Loucy (cell line): Measurements from ENCODE around the gene CD14.
"Not testable (repeated sequence)": the region's sequence is repeated elsewhere in the genome, so short reads cannot be mapped to it uniquely, and the experiment has no call there.

ENCODE experiments used
- H2AFZ ChIP-seq: fragments of 200-600 bp; sonication (generic); 2 replicates; pipeline ENCODE4 v1.6.0; 2016; ENCODE audit warnings: antibody characterized with exemption, mild to moderate bottlenecking, low read length, moderate library complexity
- H3F3A ChIP-seq: fragments of 200-600 bp; 2 replicates; pipeline ENCODE4 v1.6.0; 2016; ENCODE audit warnings: antibody characterized with exemption, low read depth, mild to moderate bottlenecking
- H3K27me3 ChIP-seq: fragments of 200-600 bp; sonication (generic); 2 replicates; pipeline ENCODE4 v1.6.1; 2014; ENCODE audit warnings: low read length, mild to moderate bottlenecking; ENCODE audit not compliant: insufficient read depth, poor library complexity, severe bottlenecking
- H3K36me3 ChIP-seq: fragments of 200-600 bp; sonication (generic); 2 replicates; pipeline ENCODE4 v1.6.1; 2016; ENCODE audit warnings: low read length; ENCODE audit not compliant: insufficient read depth
- H3K4me1 ChIP-seq: fragments of 200-600 bp; sonication (generic); 2 replicates; pipeline ENCODE4 v1.5.1; 2014; ENCODE audit warnings: low read length, mild to moderate bottlenecking; ENCODE audit not compliant: insufficient read depth, poor library complexity, severe bottlenecking
- H3K4me2 ChIP-seq: fragments of 200-600 bp; sonication (generic); 2 replicates; pipeline ENCODE4 v1.6.0; 2014; ENCODE audit warnings: antibody characterized with exemption, low read length, low read depth, mild to moderate bottlenecking; ENCODE audit not compliant: poor library complexity, severe bottlenecking
- H3K4me3 ChIP-seq: fragments of 200-600 bp; sonication (generic); 2 replicates; pipeline ENCODE4 v1.5.1; 2014; ENCODE audit warnings: low read length, mild to moderate bottlenecking, mixed read lengths; ENCODE audit not compliant: poor library complexity, severe bottlenecking
- H3K79me2 ChIP-seq: fragments of 200-600 bp; sonication (generic); 2 replicates; pipeline ENCODE4 v1.6.1; 2014; ENCODE audit warnings: low read length; ENCODE audit not compliant: insufficient read depth
- H3K9ac ChIP-seq: fragments of 200-600 bp; sonication (generic); 2 replicates; pipeline ENCODE4 v1.6.0; 2014; ENCODE audit warnings: mild to moderate bottlenecking, low read depth, low read length, moderate library complexity; ENCODE audit not compliant: poor library complexity, severe bottlenecking
- H3K9me2 ChIP-seq: fragments of 200-600 bp; sonication (generic); replicated peaks from 2 replicates; pipeline ENCODE4 v1.6.1; 2016; ENCODE audit warnings: low read depth, low read length, mixed read lengths
- H3K9me3 ChIP-seq: fragments of 200-600 bp; sonication (generic); 2 replicates; pipeline ENCODE4 v1.6.1; 2014; ENCODE audit warnings: mild to moderate bottlenecking, antibody characterized with exemption, low read length, low read depth; ENCODE audit not compliant: insufficient read depth
- H4K20me1 ChIP-seq: fragments of 200-600 bp; sonication (generic); 2 replicates; pipeline ENCODE4 v1.6.0; 2014; ENCODE audit warnings: antibody characterized with exemption, low read length, mild to moderate bottlenecking; ENCODE audit not compliant: insufficient read depth, poor library complexity, severe bottlenecking
- CTCF ChIP-seq: fragments of 200-600 bp; sonication (generic); conservative IDR thresholded peaks from 2 replicates; pipeline ENCODE4 v1.5.1; 2014; ENCODE audit warnings: mild to moderate bottlenecking, antibody characterized with exemption, low read length
- EZH2phosphoT487 ChIP-seq: fragments of 200-600 bp; IDR thresholded peaks from 2 replicates; pipeline ENCODE4 v1.6.1; 2018; ENCODE audit warnings: antibody characterized with exemption, mild to moderate bottlenecking, moderate library complexity, borderline replicate concordance

CD14 gene

GRCh38 chr5:140642718-140643117, 9.7 kb upstream of the CD14 start:
- TF ChIP-seq EZH2phosphoT487 = no peak
- TF ChIP-seq CTCF = no peak
- no peaks in the 10 kb centered on the region for H3K36me3 ChIP-seq
- H3K9me2 ChIP-seq = no peaks in the 10 kb centered on the region
- no peak overlapping the region for H3K9ac ChIP-seq
- no peaks in the 10 kb centered on the region for H3K9me3 ChIP-seq
- no peak overlapping the region for H3K4me3 ChIP-seq
- peaks cover 19% of the 10 kb centered on the region for H3K4me1 ChIP-seq
- H2AFZ ChIP-seq = no peak overlapping the region
- no peaks in the 10 kb centered on the region for H3K27me3 ChIP-seq
- peaks cover 38% of the 10 kb centered on the region for H3K79me2 ChIP-seq
- H3F3A ChIP-seq = no peaks in the 10 kb centered on the region
- peaks cover 9% of the 10 kb centered on the region for H4K20me1 ChIP-seq
- no peak overlapping the region for H3K4me2 ChIP-seq

- Histone ChIP-seq H4K20me1 (peaks cover 5% of the 10 kb centered on the region), H3K9me2 (no peaks in the 10 kb centered on the region), H3K9me3 (no peaks in the 10 kb centered on the region), H3K79me2 (peaks cover 31% of the 10 kb centered on the region), H3K4me2 (peak overlapping the region; percentile 80), H3K36me3 (no peaks in the 10 kb centered on the region), H3K4me3 (no peak overlapping the region), H3K9ac (no peak overlapping the region), H3K27me3 (no peaks in the 10 kb centered on the region), H3F3A (no peaks in the 10 kb centered on the region), H3K4me1 (peaks cover 16% of the 10 kb centered on the region), H2AFZ (no peak overlapping the region)
- TF ChIP-seq EZH2phosphoT487 (no peak), CTCF (no peak)
Observed at GRCh38 chr5:140641716-140642115, 8.7 kb upstream of the CD14 start.

- no peaks in the 10 kb centered on the region for H3K36me3 ChIP-seq
- peak within 1 kb of the TSS; percentile 80 for H3K4me2 ChIP-seq
- H2AFZ ChIP-seq = peak within 1 kb of the TSS; percentile 93
- no peaks in the 10 kb centered on the region for H3K27me3 ChIP-seq
- H3K4me3 ChIP-seq = peak within 1 kb of the TSS; percentile 75
- peaks cover 9% of the 10 kb centered on the region; the same call in 1 of the 2 replicates for H3K79me2 ChIP-seq
- H4K20me1 ChIP-seq = no peaks in the 10 kb centered on the region
- peak within 1 kb of the TSS; percentile 89 for H3K9ac ChIP-seq
- H3F3A ChIP-seq = no peaks in the 10 kb centered on the region
- no peaks in the 10 kb centered on the region for H3K9me3 ChIP-seq
- peaks cover 10% of the 10 kb centered on the region for H3K4me1 ChIP-seq
- TF ChIP-seq EZH2phosphoT487 (no peak), CTCF (peak; percentile 66)
- H3K9me2 ChIP-seq = no peaks in the 10 kb centered on the region
Observed at GRCh38 chr5:140639148-140639981, 6.4 kb upstream of the CD14 start, which contains the start of gene TMCO6. Gene TMCO6, plus strand, starts transcription at chr5:140639451. Its CDS starts 77 bp downstream, at chr5:140639528.

- H3K9me2 ChIP-seq, H3K79me2 ChIP-seq, H4K20me1 ChIP-seq, H3K9me3 ChIP-seq, H3K27me3 ChIP-seq, H3K4me1 ChIP-seq, H3K36me3 ChIP-seq, H3F3A ChIP-seq, H3K9ac ChIP-seq: not testable (repeated sequence)
- H3K4me3 ChIP-seq = peak overlapping the region; percentile 75
- peak overlapping the region; percentile 59 for H3K4me2 ChIP-seq
- peak overlapping the region; percentile 78 for H2AFZ ChIP-seq
Observed at GRCh38 chr5:140638898-140639147, 5.8 kb upstream of the CD14 start.
